ENCODE results near the gene LDOC1. TPM values are rescaled to one million over a fixed set of nuclear protein-coding genes. Genes with fewer than 3 reads are reported as not detected.
"Not testable (repeated sequence)": the region's sequence is repeated elsewhere in the genome, so short reads cannot be mapped to it uniquely, and the experiment has no call there.

Gene LDOC1
- total RNA-seq, result 6.5 and 6.6 TPM in 2 replicates

DNA sequence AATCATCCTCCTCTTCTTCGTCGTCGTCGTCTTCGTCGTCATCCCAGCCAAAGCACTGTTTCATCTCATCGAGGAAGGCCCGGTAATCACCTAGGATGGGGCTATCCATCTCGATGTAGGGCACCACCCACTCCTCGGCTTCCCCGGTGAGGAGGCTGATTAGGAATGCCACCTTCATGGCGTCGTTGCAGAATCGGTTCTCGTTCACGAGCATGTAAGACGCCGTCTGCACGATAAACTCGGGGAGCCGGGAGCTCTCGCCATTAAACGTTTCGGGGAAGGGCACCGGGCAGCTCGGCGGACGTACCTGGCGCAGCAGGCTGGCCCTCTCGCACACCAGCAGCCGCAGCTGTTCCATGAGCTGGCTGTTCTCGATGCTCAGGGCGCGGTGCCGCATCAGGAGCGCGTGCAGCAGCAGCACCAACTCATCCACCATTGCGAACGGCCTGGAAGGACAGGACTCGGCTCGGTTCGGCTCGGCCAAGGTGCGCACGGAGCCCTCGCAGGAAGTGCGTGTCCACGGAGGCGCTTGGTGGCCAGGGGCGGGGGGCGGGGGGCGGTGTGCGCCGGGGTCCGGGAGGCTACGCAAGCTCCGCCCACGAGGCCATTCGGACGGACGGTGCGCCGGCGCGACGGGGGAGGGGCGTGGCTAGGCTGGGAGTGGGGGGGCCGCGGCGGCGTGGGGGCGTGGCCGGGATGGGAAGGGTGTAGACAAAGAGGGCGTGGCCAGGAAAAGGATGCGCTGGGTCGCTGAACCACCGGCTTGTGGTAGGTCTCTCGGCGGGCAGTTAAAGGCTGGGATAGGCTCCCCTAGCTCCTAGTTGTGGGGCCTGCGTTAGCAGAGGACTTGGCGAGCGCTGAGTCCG lies at the start of gene LDOC1:
TSS of gene LDOC1 (minus strand) at position 544 of the 866 bp plus-strand sequence. CDS start at position 436, 108 bp downstream.
- intact Hi-C loops (cut with micrococcal nuclease), result loop anchor here (1.0 kb wide), 1 partner anchor 259 kb away; no protein-coding TSS in a partner anchor

GRCh38 chrX:141221611-141222010 lies 44.7 kb upstream of the LDOC1 start:
- intact Hi-C loops (cut with micrococcal nuclease), result no loop called here

DNA sequence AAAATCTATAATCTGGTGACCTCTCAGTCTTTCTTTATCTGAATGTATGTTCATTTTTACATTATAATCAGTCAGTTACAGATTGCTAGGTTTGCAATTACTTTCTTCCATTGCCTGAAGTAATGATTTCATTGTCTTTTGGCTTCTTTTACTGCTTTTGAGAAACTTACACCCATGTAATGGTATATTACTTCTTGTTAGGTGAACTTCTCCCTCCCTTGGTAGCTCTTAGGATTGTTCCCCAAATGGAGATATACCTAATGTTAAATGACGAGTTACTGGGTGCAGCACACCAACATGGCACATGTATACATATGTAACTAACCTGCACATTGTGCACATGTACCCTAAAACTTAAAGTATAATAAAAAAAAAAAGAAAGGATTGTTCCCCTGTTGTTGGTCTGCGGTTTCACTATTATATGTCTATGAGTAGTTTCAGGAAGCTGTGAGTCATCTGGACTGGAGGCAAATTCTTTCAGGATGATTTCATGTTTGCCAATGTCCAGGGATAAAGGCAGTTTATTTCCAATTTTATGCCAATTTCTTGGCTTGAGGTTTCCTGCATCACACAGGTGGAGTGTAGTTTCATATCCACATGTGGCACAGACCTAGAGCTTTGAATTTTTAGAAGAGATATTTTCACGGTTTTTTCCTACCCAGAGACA lies 43.5 kb upstream of the LDOC1 start:
- intact Hi-C loops (cut with micrococcal nuclease), result no loop called here

DNA sequence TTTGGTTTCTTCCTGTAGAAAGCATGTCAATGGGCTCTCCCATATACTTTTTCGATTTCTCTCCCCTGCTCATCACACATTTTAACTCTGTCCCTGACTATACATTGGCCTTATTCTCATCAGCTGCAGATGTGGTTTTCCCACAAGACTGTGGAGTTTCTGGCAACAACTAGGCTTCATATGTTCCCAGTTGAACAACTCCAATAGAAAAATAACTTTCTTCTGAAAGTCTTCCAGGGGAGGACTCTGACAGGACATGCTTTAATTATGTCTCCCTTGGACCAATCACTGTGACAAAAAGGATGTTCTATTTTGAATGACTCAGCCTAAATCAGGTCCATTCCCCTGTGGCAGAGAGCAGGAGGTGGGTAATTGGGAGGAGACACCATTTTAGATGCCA lies 37.3 kb upstream of the LDOC1 start:
- intact Hi-C loops (cut with micrococcal nuclease), result no loop called here

GRCh38 chrX:141201962-141202361 lies 25.0 kb upstream of the LDOC1 start:
- intact Hi-C loops (cut with micrococcal nuclease), result no loop called here

DNA sequence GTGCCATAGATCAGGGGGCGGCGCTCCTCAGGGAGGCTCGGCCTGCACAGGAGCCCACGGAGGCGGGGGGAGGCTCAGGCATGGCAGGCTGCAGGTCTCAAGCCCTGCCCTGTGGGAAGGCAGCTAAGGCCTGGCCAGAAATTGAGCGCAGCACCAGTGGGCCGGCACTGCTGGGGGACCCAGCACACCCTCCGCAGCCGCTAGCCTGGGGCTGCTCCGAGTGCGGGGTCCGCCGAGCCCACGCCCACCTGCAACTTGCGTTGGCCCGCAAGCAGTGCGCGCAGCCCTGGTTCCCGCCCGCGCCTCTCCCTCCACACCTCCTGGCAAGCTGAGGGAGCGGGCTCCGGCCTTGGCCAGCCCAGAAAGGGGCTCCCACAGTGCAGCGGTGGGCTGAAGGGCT lies 11.6 kb upstream of the LDOC1 start:
- intact Hi-C loops (cut with micrococcal nuclease), result not testable (repeated sequence)

GRCh38 chrX:141185366-141185765 lies 8.4 kb upstream of the LDOC1 start:
- intact Hi-C loops (cut with micrococcal nuclease), result no loop called here

DNA sequence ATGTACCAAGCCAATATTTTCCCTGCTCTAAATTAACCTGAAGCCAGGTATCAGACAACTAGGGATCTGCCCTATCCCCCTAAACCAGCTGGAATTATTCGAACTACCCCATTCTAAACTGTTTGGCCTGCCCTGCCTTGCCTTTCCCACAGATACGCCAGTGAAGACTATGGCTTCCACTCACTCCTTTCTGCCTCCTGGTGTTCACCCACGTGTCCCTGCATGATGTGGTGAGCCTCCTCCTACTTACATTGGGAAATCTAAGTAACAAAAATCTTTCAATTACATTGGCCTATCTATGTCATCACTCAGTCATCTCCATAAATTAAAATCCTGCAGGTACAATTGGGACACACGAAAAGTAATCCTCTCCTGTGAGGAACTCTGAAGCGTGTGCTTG lies 6.1 kb upstream of the LDOC1 start:
- intact Hi-C loops (cut with micrococcal nuclease), result no loop called here

GRCh38 chrX:141180851-141181250 lies 3.9 kb upstream of the LDOC1 start:
- intact Hi-C loops (cut with micrococcal nuclease), result no loop called here

DNA sequence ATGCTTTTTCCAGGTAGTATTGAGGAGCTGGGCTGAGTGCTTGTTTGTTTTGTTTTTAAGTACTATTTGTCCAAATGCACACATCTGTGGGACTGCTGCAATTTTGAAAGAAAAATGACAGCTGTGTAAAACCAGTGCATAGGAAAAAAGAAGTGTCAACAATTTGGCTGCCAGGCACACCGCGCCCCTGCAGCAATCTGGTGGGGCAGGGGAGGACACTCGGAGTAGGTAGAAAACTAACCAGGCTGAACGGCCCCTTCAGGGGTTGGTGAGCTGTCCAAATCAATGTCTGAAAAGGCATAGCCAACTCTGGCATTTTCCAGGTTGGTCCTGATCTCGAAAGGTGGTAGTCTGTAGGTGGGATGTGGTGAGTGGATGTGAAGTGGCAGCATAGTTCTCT lies 1.1 kb downstream of the LDOC1 start:
- intact Hi-C loops (cut with micrococcal nuclease), result no loop called here

- intact Hi-C loops (cut with micrococcal nuclease), result no loop called here
Observed at GRCh38 chrX:141164406-141164805, 12.5 kb downstream of the LDOC1 start.

DNA sequence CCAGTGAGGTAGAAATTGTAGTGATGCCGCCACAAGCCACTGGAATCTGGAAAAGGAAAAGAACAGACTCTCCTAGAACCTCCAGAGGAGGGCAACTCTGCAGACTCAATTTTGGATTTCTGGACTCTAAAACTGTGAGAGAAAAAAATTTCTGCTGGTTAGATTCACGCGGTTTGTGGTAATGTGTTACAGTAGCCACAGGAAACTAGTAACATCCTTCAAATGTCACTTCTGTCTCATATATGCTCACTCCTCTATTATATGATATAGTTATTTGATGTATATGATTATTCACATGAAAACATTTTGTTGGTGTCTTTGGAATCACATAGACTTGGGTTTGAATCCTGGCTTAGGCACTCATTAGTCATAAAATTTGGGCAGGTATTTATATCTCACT lies 18.8 kb downstream of the LDOC1 start:
- intact Hi-C loops (cut with micrococcal nuclease), result loop anchor here (10.0 kb wide), 1 partner anchor 393 kb away; no protein-coding TSS in a partner anchor

DNA sequence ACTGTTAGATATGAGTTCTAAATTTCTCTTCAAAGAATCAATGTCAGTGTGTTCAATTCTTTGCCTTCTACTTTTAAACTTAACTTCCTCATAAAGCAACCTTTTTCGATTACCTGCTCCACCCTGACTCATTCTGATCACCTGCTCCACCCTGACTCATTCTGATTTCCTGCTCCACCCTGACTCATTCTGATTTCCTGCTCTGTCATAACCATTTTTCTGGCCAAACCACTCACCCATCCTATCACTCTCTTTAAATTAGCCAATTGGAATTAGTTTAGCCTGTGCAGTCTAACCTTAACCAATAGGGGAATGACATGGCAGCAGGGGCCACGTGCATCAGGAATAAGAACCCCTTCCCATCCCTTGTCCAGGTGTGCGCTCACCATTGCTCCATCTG lies 21.7 kb downstream of the LDOC1 start:
- intact Hi-C loops (cut with micrococcal nuclease), result loop anchor here (10.0 kb wide), 1 partner anchor 390 kb away; no protein-coding TSS in a partner anchor

GRCh38 chrX:141142946-141143345 lies 34.0 kb downstream of the LDOC1 start:
- intact Hi-C loops (cut with micrococcal nuclease), result no loop called here

DNA sequence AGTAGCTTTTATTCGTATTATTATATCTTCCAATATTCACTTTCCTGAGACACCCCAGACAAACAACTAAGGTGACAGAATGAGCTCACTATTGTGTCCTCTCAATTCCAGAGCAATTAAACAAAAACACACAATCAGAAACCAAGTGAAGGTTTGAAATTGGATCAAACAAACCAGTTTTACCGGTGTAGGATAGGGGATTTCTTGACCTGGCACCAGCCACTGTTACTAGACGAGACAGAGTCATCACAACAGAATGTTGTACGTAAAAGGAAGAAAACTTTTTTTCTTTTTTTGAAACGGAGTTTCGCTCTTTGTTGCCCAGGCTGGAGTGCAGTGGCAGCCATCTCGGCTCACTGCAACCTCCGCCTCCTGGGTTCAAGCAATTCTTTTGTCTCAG lies 43.7 kb downstream of the LDOC1 start:
- intact Hi-C loops (cut with micrococcal nuclease), result no loop called here

GRCh38 chrX:141127146-141127545 lies 49.8 kb downstream of the LDOC1 start:
- intact Hi-C loops (cut with micrococcal nuclease), result no loop called here

Other genes starting within 250 kb of the LDOC1 start
- not detected in 2 replicates for gene SPANXB1, start 174.5 kb downstream of the LDOC1 start, total RNA-seq
- not detected in 2 replicates for gene SPANXC, start 65.4 kb upstream of the LDOC1 start, total RNA-seq

Measured in T-helper 2 cell treated with Interferon-gamma antibody and Interleukin-4, amounts not matched to agents 100 ng/mL and 5 ng/mL, for 36 hours (primary cell).